SKM-1 (cell line): ENCODE results near the gene SLC41A3.
"Not testable (repeated sequence)": the region's sequence is repeated elsewhere in the genome, so short reads cannot be mapped to it uniquely, and the experiment has no call there.

Source experiments
- DNase-seq: peaks from one replicate; lab custom pipeline; 2025; ENCODE audit not compliant: unreplicated experiment; lab: John Stamatoyannopoulos, UW

SLC41A3 gene

GRCh38 chr3:126084768-126085180, 850 bp upstream of the SLC41A3 start:
- DNase-seq: no peak

- DNase-seq: no peak
Measured at GRCh38 chr3:126083511-126083912, 412 bp downstream of the SLC41A3 start.

DNA sequence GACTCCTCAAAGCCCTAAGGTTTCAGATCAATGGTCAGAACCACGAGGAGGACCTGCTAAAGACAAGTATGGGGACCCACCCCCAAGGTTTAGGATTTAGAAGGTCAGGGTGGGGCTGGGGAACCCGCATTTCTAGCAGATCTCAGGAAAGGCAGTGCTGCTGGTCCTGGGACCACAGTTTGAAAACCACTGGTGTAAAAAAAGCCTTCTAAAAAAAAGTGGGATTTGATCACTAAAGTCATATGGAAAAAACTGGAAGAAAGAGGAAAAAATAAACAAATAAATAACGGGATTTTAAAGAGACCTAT, 832 bp downstream of the SLC41A3 start:
- DNase-seq: no peak

DNA sequence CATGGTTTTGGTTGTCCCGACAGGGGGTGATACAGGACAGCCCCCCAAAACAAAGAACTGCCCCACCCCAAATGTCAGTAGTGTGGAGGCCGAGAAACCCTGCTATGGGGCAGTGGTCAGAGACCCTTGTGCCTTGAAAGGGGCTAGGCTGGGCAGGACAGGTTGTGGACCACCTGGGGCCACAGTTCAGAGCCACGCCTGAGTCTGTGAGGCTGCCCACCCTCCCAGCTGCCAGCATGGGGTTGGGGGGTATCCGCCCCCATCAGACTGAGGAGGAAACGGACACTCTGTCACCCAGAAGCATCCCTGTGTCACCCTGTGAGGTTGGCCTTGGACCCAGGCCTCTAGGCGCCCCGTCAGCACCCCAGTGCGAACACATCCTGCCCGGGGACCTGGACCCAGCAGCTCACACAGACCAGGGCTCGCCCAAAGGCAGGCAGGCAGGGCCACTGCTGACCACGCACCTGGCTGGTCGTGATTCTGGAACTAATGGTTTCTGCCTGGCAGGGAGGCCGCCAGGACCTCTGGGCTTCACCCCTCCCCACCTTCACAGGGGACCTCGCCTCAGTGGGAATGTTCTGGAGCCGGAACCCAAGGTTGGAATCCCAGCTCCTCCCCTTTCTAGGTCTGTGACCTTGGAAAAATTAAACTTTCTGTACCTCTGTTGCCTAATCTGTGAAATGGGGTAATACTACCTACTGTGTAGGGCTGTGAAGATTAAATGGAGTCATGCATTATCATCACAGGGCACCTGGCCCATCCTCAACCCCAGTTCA, 1.4 kb downstream of the SLC41A3 start:
- no peak for DNase-seq

- DNase-seq: no peak
Measured at GRCh38 chr3:126081618-126082361, 2.1 kb downstream of the SLC41A3 start.

DNA sequence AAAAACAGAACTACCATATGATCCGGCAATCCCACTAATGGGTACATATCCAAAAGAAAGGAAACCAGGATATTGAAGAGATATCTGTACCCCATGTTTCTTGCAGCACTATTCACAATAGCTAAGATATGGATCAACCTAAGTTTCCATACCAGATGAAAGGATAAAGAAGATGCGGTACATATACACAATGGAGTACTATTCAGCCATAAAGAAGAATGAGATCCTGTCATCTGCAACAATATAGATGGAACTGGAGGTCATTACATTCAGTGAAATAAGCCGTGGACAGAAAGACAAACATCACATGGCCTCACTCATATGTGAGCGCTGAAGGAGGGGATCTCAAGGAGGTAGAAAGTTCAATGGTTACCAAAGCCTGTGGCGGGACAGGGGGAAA, 3.0 kb downstream of the SLC41A3 start:
- no peak for DNase-seq

DNA sequence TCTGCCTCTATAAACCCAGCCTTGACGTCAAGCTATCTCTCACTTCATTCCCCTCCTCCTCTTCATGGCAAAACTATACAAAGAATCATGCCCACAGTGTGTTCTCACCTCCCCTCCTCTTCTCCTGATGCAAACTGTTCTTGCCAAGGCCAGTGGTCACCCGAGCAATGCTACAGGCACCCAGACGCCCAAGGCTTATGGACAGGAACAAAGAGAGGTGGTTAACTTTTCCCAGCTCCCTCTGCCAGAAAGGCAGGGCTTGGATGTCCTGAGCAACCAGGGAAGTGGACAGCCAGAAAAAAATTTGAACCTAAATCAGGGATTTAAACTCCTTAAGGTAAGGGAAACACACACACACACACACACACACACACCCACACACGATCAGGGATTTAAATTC, 5.1 kb downstream of the SLC41A3 start:
- no peak for DNase-seq

- DNase-seq: no peak
Measured at GRCh38 chr3:126077754-126078153, 6.2 kb downstream of the SLC41A3 start.

GRCh38 chr3:126076140-126076539, 7.8 kb downstream of the SLC41A3 start:
- DNase-seq: no peak

- DNase-seq: no peak
Measured at GRCh38 chr3:126070146-126070545, 13.8 kb downstream of the SLC41A3 start.

- DNase-seq: no peak
Measured at GRCh38 chr3:126067959-126068358, 16.0 kb downstream of the SLC41A3 start.

GRCh38 chr3:126066676-126067075, 17.2 kb downstream of the SLC41A3 start:
- DNase-seq: not testable (repeated sequence)

DNA sequence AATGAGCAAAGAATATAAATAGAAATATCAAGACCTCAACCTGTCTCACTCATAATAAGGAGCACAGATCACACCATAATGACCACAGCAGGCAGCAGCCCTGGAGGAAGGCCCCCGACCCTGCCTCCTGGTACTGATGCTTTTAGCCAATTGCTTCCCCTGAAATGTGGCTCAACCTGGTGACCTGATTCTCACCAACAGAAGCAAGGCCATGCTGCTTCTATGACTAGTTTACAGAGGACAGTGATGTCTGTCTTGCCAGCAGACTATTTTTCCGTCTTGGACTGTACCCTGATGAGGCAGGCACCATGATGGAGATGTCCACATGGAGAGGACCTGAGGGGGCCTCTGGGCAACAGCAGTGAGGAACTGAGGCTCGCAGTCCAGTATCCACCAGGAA, 18.0 kb downstream of the SLC41A3 start:
- no peak for DNase-seq

DNA sequence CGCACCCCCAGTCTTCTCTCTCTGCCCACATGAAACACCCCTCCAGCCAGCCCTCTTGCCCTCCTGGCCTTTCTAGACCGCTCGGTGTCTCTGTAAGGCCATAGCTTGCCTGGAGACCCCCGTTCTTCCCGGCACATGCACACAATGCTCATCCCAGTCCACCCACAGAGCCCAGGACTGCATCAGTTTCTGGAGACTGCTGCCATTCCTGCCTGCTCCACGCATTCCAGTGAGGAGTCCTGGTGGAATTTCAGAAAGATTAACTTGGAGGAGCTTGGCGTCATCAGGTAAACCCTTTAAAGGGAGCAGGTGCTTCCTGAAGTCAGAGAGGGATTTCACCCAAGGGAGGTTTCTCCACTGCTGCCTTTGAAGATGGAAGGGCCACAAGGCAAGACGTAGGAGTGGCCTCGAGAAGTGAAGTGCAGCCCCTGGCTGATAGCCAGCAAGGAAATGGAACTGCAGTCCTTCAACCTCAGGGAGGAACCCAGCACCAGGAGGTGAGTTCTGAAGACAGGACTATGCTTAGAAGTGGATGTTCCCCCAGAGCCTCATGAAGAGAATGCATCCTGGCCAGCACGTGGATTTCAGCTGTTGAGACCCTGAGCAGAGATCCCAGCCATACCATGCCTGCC, 19.2 kb downstream of the SLC41A3 start:
- no peak for DNase-seq

DNA sequence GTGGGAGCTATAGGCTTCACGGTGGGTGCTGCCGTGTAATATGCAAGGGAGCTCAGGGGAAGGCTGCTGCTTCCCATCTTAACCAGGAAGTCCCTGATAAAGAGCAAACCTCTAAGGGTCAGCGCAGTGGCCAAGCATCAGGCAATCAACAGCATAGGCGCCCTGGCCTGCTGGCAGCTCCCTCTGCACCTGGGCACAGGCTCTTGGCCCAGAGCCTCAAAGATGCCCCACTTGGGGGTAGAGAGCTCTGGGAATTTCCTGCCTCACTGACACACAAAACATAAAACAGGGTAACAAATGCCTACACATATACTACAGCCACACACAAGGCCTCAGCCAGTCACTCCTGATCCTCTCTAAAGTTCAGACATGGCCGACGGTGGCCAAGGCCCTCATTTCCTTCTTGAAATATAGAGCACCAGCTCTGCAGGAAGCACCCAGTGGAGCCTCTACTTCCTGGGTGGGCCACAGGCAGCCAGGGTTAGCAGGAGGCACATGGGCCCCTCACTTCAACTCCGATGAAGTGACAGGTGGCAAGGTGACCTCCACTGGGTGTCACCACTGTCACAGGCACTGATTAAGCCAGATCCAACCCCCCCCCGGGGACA, 20.5 kb downstream of the SLC41A3 start:
- DNase-seq: no peak

GRCh38 chr3:126061301-126062032, 22.5 kb downstream of the SLC41A3 start:
- no peak for DNase-seq

GRCh38 chr3:126060613-126061145, 23.2 kb downstream of the SLC41A3 start:
- no peak for DNase-seq

GRCh38 chr3:126058666-126059065, 25.3 kb downstream of the SLC41A3 start:
- DNase-seq: no peak

- DNase-seq: no peak
Measured at GRCh38 chr3:126057936-126058335, 26.0 kb downstream of the SLC41A3 start.

- DNase-seq: no peak
Measured at GRCh38 chr3:126057501-126057819, 26.5 kb downstream of the SLC41A3 start.
